Type B pancreatic cell (in vitro differentiated cells): ENCODE results near the gene NBAS. TPM values are rescaled to one million over a fixed set of nuclear protein-coding genes. Genes with fewer than 3 reads are reported as not detected.
"Not testable (repeated sequence)": the region's sequence is repeated elsewhere in the genome, so short reads cannot be mapped to it uniquely, and the experiment has no call there.

Experiments used
- DNase-seq: peaks from one replicate; pipeline ENCODE4 v3.0.0; 2021; ENCODE audit warnings: mixed read lengths; ENCODE audit not compliant: unreplicated experiment; ENCODE audit errors: extremely low spot score
- H3K27ac Mint-ChIP-seq: 2 replicates; pipeline ENCODE4 v1.8.0; 2021; ENCODE audit warnings: mild to moderate bottlenecking, mixed read lengths
- H3K27me3 Mint-ChIP-seq: 2 replicates; pipeline ENCODE4 v1.8.0; 2021; ENCODE audit warnings: mixed read lengths
- H3K36me3 Mint-ChIP-seq: 2 replicates; pipeline ENCODE4 v1.8.0; 2021; ENCODE audit warnings: mixed read lengths
- H3K4me1 Mint-ChIP-seq: one replicate; pipeline ENCODE4 v1.8.0; 2021; ENCODE audit warnings: mixed read lengths; ENCODE audit not compliant: unreplicated experiment
- H3K4me3 Mint-ChIP-seq: 2 replicates; pipeline ENCODE4 v1.8.0; 2021; ENCODE audit warnings: mild to moderate bottlenecking, mixed read lengths
- H3K9me3 Mint-ChIP-seq: 2 replicates; pipeline ENCODE4 v1.8.0; 2021; ENCODE audit warnings: mixed read lengths
- total RNA-seq: library from RNA; stranded (reverse); gene quantifications from 2 replicates; pipeline ENCODE4 v1.2.1, GENCODE V29; 2021; ENCODE audit warnings: low replicate concordance
- TF ChIP-seq, protein P1 (sequence below): fragments of 200-600 bp; sonication (generic); conservative IDR thresholded peaks from 2 replicates; pipeline ENCODE4 v1.5.0; 2021; ENCODE audit warnings: antibody characterized with exemption, mild to moderate bottlenecking

Gene NBAS
- total RNA-seq, 1 donor from 2014 or later = 53.5 TPM

DNA sequence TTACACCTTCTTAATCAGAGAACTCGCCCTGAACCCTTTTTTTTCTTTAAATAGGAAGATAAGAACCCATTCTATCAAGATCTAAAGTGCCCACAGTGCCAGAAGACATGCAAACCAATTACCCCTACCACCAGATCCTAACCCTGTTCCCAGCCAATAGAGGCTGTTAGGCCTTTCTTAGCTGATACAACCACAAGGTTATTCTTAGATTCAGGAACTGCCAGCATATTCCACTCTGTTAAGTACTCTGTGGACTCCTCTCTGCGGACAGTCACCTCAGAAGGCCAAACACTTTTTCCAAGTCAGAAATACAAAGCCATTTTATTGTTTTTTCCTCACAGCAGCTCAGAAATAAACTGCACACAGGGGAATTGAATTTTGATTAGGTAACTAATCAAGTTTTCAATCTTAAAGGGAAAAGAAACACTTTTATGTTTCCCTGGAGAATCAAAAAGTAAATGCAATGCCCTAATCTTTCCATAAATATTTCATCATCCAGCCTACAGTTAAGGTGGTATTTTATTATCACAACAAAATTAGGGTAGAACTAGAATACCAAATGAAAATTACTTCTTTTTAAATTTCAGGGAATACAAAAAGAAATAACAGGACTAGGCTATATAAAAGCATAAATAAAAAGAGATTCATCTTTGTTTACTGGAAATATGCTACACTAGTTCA lies 111.4 kb downstream of the NBAS start:
- DNase-seq = no peak
- peaks cover 27% of the 10 kb centered on the region for H3K36me3 Mint-ChIP-seq
- no peaks in the 10 kb centered on the region for H3K27me3 Mint-ChIP-seq
- H3K27ac Mint-ChIP-seq = no peak overlapping the region
- TF ChIP-seq, protein P1, sequence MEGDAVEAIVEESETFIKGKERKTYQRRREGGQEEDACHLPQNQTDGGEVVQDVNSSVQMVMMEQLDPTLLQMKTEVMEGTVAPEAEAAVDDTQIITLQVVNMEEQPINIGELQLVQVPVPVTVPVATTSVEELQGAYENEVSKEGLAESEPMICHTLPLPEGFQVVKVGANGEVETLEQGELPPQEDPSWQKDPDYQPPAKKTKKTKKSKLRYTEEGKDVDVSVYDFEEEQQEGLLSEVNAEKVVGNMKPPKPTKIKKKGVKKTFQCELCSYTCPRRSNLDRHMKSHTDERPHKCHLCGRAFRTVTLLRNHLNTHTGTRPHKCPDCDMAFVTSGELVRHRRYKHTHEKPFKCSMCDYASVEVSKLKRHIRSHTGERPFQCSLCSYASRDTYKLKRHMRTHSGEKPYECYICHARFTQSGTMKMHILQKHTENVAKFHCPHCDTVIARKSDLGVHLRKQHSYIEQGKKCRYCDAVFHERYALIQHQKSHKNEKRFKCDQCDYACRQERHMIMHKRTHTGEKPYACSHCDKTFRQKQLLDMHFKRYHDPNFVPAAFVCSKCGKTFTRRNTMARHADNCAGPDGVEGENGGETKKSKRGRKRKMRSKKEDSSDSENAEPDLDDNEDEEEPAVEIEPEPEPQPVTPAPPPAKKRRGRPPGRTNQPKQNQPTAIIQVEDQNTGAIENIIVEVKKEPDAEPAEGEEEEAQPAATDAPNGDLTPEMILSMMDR = no peak
- H3K9me3 Mint-ChIP-seq = no peaks in the 10 kb centered on the region
- no peak overlapping the region for H3K4me3 Mint-ChIP-seq
- peaks cover 6% of the 10 kb centered on the region for H3K4me1 Mint-ChIP-seq

DNA sequence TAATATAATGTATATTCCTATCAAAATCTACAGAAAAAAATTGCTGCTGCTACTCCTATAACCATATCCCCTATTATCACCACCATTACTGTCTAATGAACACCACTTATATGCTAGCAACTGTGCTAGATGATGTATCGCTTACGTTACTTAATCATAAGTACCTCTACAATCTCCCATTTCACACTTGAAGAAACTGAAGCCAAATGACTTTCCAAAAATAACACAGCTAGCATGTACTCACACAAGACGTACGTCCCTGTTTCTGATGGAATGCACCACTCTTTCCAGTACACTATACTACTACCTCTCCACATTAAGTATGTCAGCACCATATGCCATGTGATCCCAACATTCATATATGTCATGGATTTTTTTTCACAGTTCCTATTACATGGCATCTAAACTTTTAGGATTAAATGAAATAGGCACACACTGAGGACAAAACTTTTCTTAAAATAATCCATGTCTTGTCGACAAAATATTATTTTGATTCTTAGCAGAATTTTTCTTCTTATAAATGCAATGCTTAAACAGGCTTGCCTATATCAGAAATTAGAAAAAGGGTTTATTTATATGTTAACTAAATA lies 112.8 kb downstream of the NBAS start:
- no peaks in the 10 kb centered on the region for H3K9me3 Mint-ChIP-seq
- no peaks in the 10 kb centered on the region for H3K27me3 Mint-ChIP-seq
- no peak overlapping the region for H3K4me3 Mint-ChIP-seq
- DNase-seq = no peak
- peaks cover 24% of the 10 kb centered on the region for H3K36me3 Mint-ChIP-seq
- no peak overlapping the region for H3K27ac Mint-ChIP-seq
- TF ChIP-seq, protein P1 = no peak
- H3K4me1 Mint-ChIP-seq = peaks cover 6% of the 10 kb centered on the region

DNA sequence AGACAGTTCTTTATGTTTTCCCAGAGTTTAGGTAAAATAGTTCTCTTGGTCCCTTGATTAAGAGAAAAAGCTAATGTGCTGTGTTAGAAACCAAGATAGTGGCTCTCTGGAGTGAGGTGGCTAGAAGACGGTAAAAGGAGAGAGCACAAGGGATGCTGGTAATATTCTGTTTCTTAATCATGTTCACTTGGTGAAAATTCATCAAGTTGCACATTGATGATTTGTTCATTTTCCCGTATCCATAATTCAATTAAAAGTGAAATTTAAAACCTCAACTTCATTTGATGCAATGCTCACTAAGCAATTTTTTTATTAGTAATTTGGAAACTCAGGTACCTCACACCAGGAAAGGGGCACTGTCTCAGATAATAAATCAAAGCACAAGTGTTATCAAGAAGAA lies 113.8 kb downstream of the NBAS start:
- no peak overlapping the region for H3K4me3 Mint-ChIP-seq
- H3K27me3 Mint-ChIP-seq = no peaks in the 10 kb centered on the region
- H3K4me1 Mint-ChIP-seq = peaks cover 6% of the 10 kb centered on the region
- H3K9me3 Mint-ChIP-seq = no peaks in the 10 kb centered on the region
- no peak for DNase-seq
- peaks cover 19% of the 10 kb centered on the region for H3K36me3 Mint-ChIP-seq
- TF ChIP-seq, protein P1 = no peak
- no peak overlapping the region for H3K27ac Mint-ChIP-seq

DNA sequence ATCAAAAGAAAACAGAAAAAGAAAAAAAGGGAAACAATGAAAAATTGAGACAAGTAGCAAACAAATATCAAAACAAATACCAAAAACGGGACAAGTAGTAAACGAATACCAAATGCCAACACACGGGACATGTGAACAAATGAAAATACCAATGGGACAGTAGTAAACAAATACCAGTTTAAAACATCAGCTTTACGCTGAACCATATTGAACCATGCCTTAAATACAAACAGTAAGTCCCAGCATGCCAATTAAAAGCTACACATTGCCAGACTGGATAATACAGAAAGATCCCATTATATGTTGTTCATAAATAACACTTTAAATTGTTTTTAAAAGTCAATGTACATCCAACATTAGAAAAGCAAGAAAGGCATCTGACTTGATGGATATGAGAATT lies 114.2 kb downstream of the NBAS start:
- Mint-ChIP-seq H3K9me3 (no peaks in the 10 kb centered on the region), H3K4me1 (peaks cover 6% of the 10 kb centered on the region), H3K27ac (no peak overlapping the region), H3K36me3 (peaks cover 18% of the 10 kb centered on the region), H3K27me3 (no peaks in the 10 kb centered on the region), H3K4me3 (no peak overlapping the region)
- TF ChIP-seq, protein P1 = no peak
- DNase-seq = no peak

DNA sequence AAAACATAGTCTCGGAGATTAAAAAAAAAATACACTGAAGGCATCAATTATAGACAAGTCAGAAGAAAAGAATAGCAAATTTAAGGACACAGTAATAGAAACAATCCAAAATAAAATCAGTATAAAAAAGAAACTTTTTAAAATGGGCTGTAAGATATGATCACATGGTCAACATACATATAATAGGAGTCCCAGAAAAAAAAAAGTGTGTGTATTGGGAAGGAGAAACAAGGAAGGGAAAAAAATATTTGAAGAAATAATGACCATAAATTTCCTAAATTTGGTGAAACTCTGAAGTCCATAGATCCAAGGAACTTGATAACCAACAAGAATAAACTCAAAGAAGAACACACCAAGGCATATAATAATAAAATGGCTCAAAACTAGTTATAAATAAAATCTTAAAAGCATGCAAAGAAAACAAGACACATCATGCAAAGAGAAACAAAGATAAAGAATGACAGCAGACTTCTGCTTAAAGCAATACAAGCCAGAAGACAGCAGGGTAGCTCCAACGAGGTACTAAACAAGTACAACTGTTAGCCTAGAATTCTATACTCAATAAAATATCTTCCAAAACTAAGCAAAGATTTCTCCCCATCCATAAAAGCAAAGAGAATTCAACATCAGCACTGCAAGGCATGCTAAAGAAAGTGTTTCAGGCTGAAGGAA lies 115.1 kb downstream of the NBAS start:
- no peak for DNase-seq
- no peaks in the 10 kb centered on the region for H3K27me3 Mint-ChIP-seq
- H3K27ac Mint-ChIP-seq = no peak overlapping the region
- TF ChIP-seq, protein P1 = no peak
- no peaks in the 10 kb centered on the region for H3K9me3 Mint-ChIP-seq
- peaks cover 15% of the 10 kb centered on the region for H3K36me3 Mint-ChIP-seq
- H3K4me1 Mint-ChIP-seq = peaks cover 6% of the 10 kb centered on the region
- H3K4me3 Mint-ChIP-seq = no peak overlapping the region

DNA sequence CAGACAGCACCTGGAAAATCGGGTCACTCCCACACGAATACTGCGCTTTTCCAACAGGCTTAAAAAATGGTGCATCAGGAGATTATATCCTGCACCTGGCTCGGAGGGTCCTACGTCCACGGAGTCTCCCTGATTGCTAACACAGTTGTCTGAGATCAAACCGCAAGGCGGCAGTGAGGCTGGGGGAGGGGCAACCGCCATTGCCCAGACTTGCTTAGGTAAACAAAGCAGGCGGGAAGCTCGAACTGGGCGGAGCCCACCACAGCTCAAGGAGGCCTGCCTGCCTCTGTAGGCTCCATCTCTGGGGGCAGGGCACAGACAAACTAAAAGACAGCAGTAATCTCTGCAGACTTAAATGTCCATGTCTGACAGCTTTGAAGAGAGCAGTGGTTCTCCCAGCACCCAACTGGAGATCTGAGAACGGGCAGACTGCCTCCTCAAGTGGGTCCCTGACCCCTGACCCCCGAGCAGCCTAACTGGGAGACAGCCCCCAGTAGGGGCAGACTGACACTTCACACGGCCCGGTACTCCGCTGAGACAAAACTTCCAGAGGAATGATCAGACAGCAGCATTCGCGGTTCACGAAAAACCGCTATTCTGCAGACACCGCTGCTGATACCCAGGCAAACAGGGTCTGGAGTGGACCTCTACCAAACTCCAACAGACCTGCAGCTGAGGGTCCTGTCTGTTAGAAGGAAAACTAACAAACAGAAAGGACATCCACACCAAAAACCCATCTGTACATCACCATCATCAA lies 121.2 kb downstream of the NBAS start:
- H3K4me1 Mint-ChIP-seq, H3K27ac Mint-ChIP-seq, H3K27me3 Mint-ChIP-seq, H3K36me3 Mint-ChIP-seq, DNase-seq, H3K9me3 Mint-ChIP-seq, H3K4me3 Mint-ChIP-seq: not testable (repeated sequence)

DNA sequence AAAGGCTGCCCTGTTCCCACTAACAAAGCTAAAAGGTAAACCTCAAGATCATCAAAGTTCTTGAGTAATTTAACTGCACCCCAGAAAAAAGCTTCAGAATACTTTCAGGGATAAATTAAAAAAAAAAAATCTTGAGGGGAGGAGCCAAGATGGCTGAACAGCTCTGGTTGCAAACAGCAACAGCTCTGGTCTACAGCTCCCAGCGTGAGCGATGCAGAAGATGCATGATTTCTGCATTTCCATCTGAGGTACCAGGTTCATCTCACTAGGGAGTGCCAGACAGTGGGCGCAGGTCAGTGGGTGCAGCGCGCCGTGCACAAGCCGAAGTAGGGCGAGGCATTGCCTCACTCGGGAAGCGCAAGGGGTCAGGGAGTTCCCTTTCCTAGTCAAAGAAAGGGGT lies 121.8 kb downstream of the NBAS start:
- H3K4me3 Mint-ChIP-seq, H3K9me3 Mint-ChIP-seq, H3K27ac Mint-ChIP-seq, H3K27me3 Mint-ChIP-seq, H3K4me1 Mint-ChIP-seq, H3K36me3 Mint-ChIP-seq, DNase-seq: not testable (repeated sequence)
